SK-N-MC (cell line): ENCODE results near the gene ASH1L.
A peak's percentile ranks its signal among the peaks of the same experiment; 100 is the strongest.

Experiments used
- DNase-seq: peaks from one replicate; pipeline ENCODE4 v3.0.0-alpha.2; 2011; ENCODE audit warnings: low read depth, low spot score
- H3K27ac ChIP-seq: fragments of 200-600 bp; sonication (generic); 2 replicates; pipeline ENCODE4 v1.5.1; 2016; ENCODE audit warnings: mixed run types
- H3K36me3 ChIP-seq: fragments of 200-600 bp; sonication (generic); 2 replicates; pipeline ENCODE4 v1.6.1; 2017; ENCODE audit warnings: antibody characterized with exemption, low read length, mixed read lengths; ENCODE audit not compliant: insufficient read depth
- H3K4me3 ChIP-seq: fragments of 200-600 bp; sonication (generic); 2 replicates; pipeline ENCODE4 v1.5.1; 2016
- H3K9ac ChIP-seq: fragments of 200-600 bp; sonication (generic); 2 replicates; pipeline ENCODE4 v1.8.0; 2017; ENCODE audit warnings: mixed run types, mixed read lengths; ENCODE audit not compliant: insufficient read length
- H3K9me3 ChIP-seq: fragments of 200-600 bp; sonication (generic); 2 replicates; pipeline ENCODE4 v1.6.1; 2017; ENCODE audit warnings: low read depth, mild to moderate bottlenecking, antibody characterized with exemption, low read length, moderate library complexity, mixed read lengths
- EZH2 ChIP-seq: fragments of 200-600 bp; sonication (generic); IDR thresholded peaks from one replicate; pipeline ENCODE4 v1.6.1; 2017; ENCODE audit warnings: antibody characterized with exemption
- FOXP2 ChIP-seq: optimal IDR thresholded peaks from 2 replicates; pipeline ENCODE3; 2011; ENCODE audit warnings: mild to moderate bottlenecking, moderate library complexity; ENCODE audit not compliant: insufficient read depth; ENCODE audit errors: extremely low read length, control extremely low read depth
- POLR2AphosphoS5 ChIP-seq: IDR thresholded peaks from 2 replicates; pipeline ENCODE4 v1.6.1; 2012; ENCODE audit warnings: mild to moderate bottlenecking, low read depth, low read length, borderline replicate concordance

Gene ASH1L

DNA sequence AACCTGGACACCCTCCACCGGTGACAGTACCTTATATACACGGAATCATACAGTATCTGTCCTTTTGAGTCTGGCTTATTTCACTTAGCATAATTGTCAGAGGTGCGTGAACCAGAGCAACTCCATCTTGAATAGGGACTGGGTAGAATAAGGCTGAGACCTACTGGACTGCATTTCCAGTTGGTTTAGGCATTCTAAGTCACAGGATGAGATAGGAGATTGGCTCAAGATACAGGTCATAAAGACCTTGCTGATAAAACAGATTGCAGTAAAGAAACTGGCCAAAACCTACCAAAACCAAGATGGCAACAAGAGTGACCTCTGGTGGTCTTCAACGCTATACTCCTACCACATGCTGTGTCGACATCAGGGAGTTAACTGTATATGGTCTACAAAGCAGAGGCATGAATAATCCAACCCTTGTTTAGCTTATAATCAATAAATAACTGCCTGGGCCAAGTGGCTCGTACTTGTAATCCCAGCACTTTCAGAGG is 255.3 kb downstream of the ASH1L start:
- no peak for TF ChIP-seq POLR2AphosphoS5
- TF ChIP-seq EZH2, result no peak
- TF ChIP-seq FOXP2, result no peak
- Histone ChIP-seq H3K36me3 (peaks cover 24% of the 10 kb centered on the region), H3K27ac (peak overlapping the region; percentile 97), H3K9me3 (no peaks in the 10 kb centered on the region), H3K9ac (no peak overlapping the region), H3K4me3 (no peak overlapping the region)
- no peak for DNase-seq

DNA sequence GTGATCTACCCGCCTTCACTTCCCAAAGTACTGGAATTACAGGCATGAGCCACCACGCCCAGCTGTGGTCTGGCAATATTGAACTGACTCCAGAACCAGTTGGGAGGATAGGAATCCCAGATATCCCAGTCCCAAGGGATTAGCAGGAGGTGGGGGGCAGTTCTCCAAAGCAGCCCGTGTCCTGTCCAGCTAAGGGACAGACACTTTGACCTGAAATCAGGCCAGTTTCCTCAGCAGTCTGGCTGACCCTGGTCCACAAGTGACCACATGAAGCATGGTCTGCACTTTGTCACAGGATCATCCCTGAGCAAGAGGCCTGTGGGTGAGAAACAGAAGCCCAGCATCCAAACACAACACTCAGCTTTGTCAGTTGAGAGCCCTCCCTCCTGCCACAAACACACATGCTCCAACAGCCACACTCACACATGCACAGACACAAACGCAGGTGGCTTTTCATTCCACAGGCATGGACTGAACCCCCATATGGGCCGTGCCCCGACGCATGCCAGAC is 256.7 kb downstream of the ASH1L start:
- peaks cover 12% of the 10 kb centered on the region for H3K36me3 ChIP-seq
- TF ChIP-seq POLR2AphosphoS5, result no peak
- TF ChIP-seq FOXP2, result no peak
- no peak for TF ChIP-seq EZH2
- no peak overlapping the region for H3K27ac ChIP-seq
- no peak overlapping the region for H3K4me3 ChIP-seq
- H3K9me3 ChIP-seq, result no peaks in the 10 kb centered on the region
- no peak for DNase-seq
- no peak overlapping the region for H3K9ac ChIP-seq

DNA sequence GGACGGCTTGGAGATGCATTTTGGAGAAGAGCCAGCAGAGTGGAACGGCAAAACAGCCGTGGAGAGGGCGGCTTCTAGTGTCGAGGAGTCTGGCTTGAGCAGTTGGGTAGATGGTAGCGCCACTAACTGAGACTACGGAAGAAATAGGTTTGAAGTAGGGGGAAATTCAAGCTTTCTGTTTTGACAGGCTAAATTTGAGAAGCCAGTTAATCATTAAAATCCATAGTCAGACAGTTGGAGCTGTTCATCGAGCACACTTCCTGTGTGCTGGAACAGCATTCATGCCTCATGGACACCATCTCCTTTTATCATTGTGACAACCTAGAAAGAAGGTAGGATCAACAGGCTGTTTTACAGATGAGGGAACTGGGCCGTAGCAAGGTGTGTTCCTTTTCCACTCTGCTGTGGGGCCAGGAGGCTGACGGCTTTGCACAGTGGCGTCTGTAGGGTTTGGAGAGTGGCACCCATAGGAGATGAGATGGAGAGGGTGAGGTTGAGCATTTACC is 258.0 kb downstream of the ASH1L start:
- H3K4me3 ChIP-seq, result no peak overlapping the region
- TF ChIP-seq FOXP2 (no peak), POLR2AphosphoS5 (no peak), EZH2 (no peak)
- H3K36me3 ChIP-seq, result no peaks in the 10 kb centered on the region
- no peak overlapping the region for H3K9ac ChIP-seq
- no peak for DNase-seq
- H3K9me3 ChIP-seq, result no peaks in the 10 kb centered on the region
- H3K27ac ChIP-seq, result no peak overlapping the region

DNA sequence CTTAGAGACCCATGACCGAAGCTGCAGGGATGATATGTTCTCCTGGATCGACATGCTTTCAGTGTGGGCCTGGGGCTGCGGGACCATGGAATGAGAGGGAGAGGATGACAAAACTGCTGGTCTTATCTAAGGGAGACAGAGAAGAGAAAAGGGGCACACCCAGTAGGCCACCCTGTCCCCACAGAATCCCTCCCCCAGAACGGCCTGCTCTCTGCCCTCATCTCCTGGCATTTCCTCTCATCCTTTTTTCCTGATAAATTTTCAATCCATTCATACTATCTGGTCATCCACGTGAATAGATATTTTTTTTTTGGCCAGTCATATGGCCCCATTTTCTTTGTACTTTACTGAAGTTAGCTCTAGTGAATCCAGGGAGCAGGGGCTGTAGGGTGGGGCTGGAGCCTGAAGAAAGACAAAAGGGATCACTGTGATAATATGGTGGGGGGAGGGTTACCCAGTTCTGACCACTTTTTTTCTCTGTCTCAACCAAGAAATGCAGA is 261.2 kb downstream of the ASH1L start, which contains the start of gene PKLR:
TSS of gene PKLR (minus strand) at position 97 of the 500 bp plus-strand sequence. CDS start at position 54, 43 bp downstream.
- no peak for DNase-seq
- Histone ChIP-seq H3K9me3 (no peaks in the 10 kb centered on the region), H3K36me3 (no peaks in the 10 kb centered on the region), H3K4me3 (no peak within 1 kb of the TSS), H3K9ac (no peak within 1 kb of the TSS), H3K27ac (no peak within 1 kb of the TSS)
- TF ChIP-seq POLR2AphosphoS5, result no peak
- TF ChIP-seq FOXP2, result no peak
- no peak for TF ChIP-seq EZH2

DNA sequence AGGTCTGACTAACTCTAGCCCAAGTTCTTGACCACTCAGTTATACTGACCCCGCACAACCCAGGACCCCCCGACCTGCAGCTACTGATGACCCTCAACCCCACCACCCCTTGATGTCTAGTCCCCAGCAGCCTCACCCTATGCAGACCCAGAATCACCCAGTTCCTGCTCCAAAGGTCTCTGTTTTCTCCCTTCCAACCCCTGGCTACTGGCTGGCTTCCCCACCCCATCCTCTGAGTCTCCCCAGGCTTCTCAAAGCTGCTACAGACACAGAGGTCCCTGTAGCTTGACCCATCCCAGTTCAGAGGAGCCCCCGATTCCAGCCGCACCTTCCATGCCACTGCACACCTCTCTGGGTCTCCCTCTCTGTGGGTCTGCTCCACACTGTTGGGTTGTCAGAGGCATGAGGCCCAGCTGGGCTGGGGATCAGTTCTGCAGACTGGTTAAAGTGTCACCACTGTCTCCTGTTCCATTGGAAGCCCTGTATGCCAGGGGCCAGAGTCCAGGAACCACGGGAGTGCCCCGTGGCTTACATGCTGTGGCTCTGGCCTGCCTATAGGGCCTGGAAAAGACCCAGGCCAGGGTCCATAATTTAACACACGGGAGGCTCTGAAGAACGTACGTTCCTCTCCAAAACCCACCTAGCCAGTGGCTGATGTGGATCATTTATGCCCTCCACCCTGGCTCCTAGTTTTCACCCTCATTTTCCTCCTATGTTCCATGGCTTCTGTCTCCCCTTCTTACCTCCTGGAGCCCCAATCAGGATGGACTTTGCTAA is 261.9 kb downstream of the ASH1L start:
- Histone ChIP-seq H3K27ac (no peak overlapping the region), H3K9me3 (no peaks in the 10 kb centered on the region), H3K36me3 (no peaks in the 10 kb centered on the region), H3K4me3 (no peak overlapping the region), H3K9ac (no peak overlapping the region)
- DNase-seq, result no peak
- TF ChIP-seq FOXP2 (no peak), EZH2 (no peak), POLR2AphosphoS5 (no peak)

DNA sequence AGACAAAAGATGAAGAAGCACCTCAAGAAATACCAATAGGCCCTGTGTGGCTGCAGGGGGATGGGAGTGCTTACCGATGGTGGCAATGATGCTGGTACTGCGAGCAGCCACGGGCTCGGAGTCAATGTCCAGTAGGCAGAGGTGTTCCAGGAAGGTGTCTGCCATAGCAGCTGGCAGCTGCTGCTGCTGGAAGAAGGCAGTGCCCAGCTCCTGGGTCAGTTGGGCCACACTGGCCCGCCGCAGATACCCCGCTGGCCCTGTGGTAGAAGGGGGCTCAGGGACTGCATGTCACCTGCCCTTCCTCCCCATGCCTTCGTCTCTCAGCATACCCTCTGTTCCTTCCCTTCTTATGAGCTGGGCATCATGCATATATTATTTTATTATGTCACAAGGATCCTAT is 262.6 kb downstream of the ASH1L start:
- Histone ChIP-seq H3K9me3 (no peaks in the 10 kb centered on the region), H3K27ac (no peak overlapping the region), H3K9ac (no peak overlapping the region), H3K4me3 (no peak overlapping the region), H3K36me3 (no peaks in the 10 kb centered on the region)
- no peak for DNase-seq
- TF ChIP-seq POLR2AphosphoS5, result no peak
- no peak for TF ChIP-seq FOXP2
- no peak for TF ChIP-seq EZH2

DNA sequence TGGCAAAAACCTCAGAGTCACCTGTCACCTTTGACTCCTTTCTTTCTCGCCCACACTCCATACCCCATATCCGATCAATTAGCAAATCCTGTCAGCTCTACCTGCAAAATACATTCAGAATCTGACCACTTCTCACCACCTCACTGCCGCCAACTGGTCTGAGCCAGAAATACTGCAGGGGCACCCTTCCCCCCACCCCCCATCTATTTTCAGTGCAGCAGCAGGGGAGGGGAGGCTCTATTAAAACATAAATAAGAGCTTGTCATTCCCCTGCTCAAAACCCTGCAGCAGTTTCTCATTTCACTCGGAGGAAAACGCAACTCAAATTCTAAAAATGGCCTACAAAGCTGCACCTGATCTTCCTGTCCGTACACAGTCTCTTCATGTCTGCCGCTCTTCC is 265.2 kb downstream of the ASH1L start:
- Histone ChIP-seq H3K27ac (no peak overlapping the region), H3K9me3 (no peaks in the 10 kb centered on the region), H3K36me3 (no peaks in the 10 kb centered on the region), H3K4me3 (no peak overlapping the region), H3K9ac (no peak overlapping the region)
- TF ChIP-seq EZH2 (no peak), FOXP2 (no peak), POLR2AphosphoS5 (no peak)
- no peak for DNase-seq

DNA sequence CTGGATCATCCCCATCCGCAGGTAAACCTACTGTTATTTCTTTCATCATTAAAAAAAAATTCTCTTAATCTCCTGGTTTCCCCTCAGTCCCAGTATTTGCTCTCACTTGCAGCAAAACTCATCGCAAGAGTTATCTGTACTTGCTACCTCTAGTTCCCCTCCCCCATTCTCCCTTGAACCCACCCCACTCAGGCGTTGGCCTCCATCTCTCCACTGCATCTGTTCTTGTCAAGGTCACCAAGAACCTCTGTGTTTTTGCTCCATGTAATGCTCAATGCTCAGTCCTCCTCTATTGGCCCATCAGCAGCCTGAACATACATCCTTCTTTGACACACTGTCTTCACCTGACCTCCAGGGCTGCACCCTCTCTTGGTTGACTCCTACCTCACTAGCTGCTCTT is 265.9 kb downstream of the ASH1L start:
- no peak for DNase-seq
- Histone ChIP-seq H3K4me3 (no peak overlapping the region), H3K9ac (no peak overlapping the region), H3K9me3 (no peaks in the 10 kb centered on the region), H3K36me3 (no peaks in the 10 kb centered on the region), H3K27ac (no peak overlapping the region)
- TF ChIP-seq FOXP2, result no peak
- TF ChIP-seq EZH2, result no peak
- no peak for TF ChIP-seq POLR2AphosphoS5
